Measurements from ENCODE around the gene MYO16.
"Not testable (repeated sequence)": the region's sequence is repeated elsewhere in the genome, so short reads cannot be mapped to it uniquely, and the experiment has no call there.

Gene MYO16

GRCh38 chr13:108991416-108991815 lies 362.0 kb downstream of the MYO16 start:
- DNase-seq: not testable (repeated sequence)

- no peak for DNase-seq
Observed at GRCh38 chr13:108993346-108993745, 363.9 kb downstream of the MYO16 start.

GRCh38 chr13:108996430-108996829 lies 367.0 kb downstream of the MYO16 start:
- DNase-seq: no peak

GRCh38 chr13:109000207-109000606 lies 370.8 kb downstream of the MYO16 start:
- DNase-seq: no peak

- DNase-seq: no peak
Observed at GRCh38 chr13:109002934-109003333, 373.5 kb downstream of the MYO16 start.

GRCh38 chr13:109007946-109008345 lies 378.5 kb downstream of the MYO16 start:
- DNase-seq: no peak

GRCh38 chr13:109009756-109010155 lies 380.3 kb downstream of the MYO16 start:
- DNase-seq: no peak

- no peak for DNase-seq
Observed at GRCh38 chr13:109010912-109011311, 381.5 kb downstream of the MYO16 start.

GRCh38 chr13:109012115-109012514 lies 382.7 kb downstream of the MYO16 start:
- DNase-seq: no peak

GRCh38 chr13:109021558-109021957 lies 392.1 kb downstream of the MYO16 start:
- DNase-seq: no peak

- DNase-seq: no peak
Observed at GRCh38 chr13:109024611-109025010, 395.2 kb downstream of the MYO16 start.

- DNase-seq: no peak
Observed at GRCh38 chr13:109026266-109026665, 396.9 kb downstream of the MYO16 start.

GRCh38 chr13:109028624-109029023 lies 399.2 kb downstream of the MYO16 start:
- no peak for DNase-seq

GRCh38 chr13:109033090-109033489 lies 403.7 kb downstream of the MYO16 start:
- no peak for DNase-seq

GRCh38 chr13:109036078-109036780 lies 406.8 kb downstream of the MYO16 start:
- no peak for DNase-seq

GRCh38 chr13:109043636-109044035 lies 414.2 kb downstream of the MYO16 start:
- no peak for DNase-seq

GRCh38 chr13:109055850-109056249 lies 426.4 kb downstream of the MYO16 start:
- DNase-seq: no peak

GRCh38 chr13:109058087-109058486 lies 428.7 kb downstream of the MYO16 start:
- no peak for DNase-seq

- DNase-seq: no peak
Observed at GRCh38 chr13:109072505-109072904, 443.1 kb downstream of the MYO16 start.

- no peak for DNase-seq
Observed at GRCh38 chr13:109074436-109074835, 445.0 kb downstream of the MYO16 start.

GRCh38 chr13:109074853-109075252 lies 445.4 kb downstream of the MYO16 start:
- no peak for DNase-seq

- DNase-seq: no peak
Observed at GRCh38 chr13:109087916-109088623, 458.7 kb downstream of the MYO16 start.

GRCh38 chr13:109088624-109088917 lies 459.2 kb downstream of the MYO16 start:
- DNase-seq: no peak

GRCh38 chr13:109090796-109091195 lies 461.4 kb downstream of the MYO16 start:
- DNase-seq: no peak

- DNase-seq: no peak
Observed at GRCh38 chr13:109091249-109091648, 461.8 kb downstream of the MYO16 start.
